Measurements from ENCODE around the gene CLDN6. TPM values are rescaled to one million over a fixed set of nuclear protein-coding genes. Genes with fewer than 3 reads are reported as not detected.

Gene CLDN6
- total and polyA plus RNA-seq, 9 of the 15 experiments (the other 6 are each of a cell fraction or from before 2014, with no cell fraction given), result 0.22 to 0.75 (median 0.38) TPM; not detected in 3

- H3K9ac ChIP-seq (ENCODE audit: insufficient read depth in 1 of 2, low read depth in 2 of 2, low read length in 2 of 2), result peak overlapping the region; percentile 22 to 81; a peak in 2 of 4 replicates
- ChIA-PET POLR2A (interaction anchor here (1.2 kb wide), 1 partner anchor 9 kb away, joined by 3 read pairs; no protein-coding TSS in a partner anchor), CTCF (ENCODE audit: low intra/inter-chr PET ratio) (no interaction called here)
- no peak for DNase-seq (ENCODE audit: extremely low read depth in 1 of 4, low spot score in 3 of 4)
- FAIRE-seq, result no peak
- peaks cover 17 to 97% of the 10 kb centered on the region in 2 experiments for H3K4me1 ChIP-seq (replicated peaks in 1 of 2; ENCODE audit: control insufficient read depth in 2 of 2, insufficient read depth in 2 of 2, low read length in 2 of 2)
- intact Hi-C loops (cut with micrococcal nuclease) (loop anchor here (2.0 to 10.0 kb wide), 2 partner anchors 15 to 57 kb away; partner anchors contain the start of genes HCFC1R1, THOC6 and TNFRSF12A), in situ Hi-C loops (cut with MboI) (no loop called here)
- no peaks in the 10 kb centered on the region for H3K27me3 ChIP-seq (ENCODE audit: control insufficient read depth in 2 of 2, insufficient read depth in 2 of 2, low read length in 2 of 2)
- H3K9me1 ChIP-seq (ENCODE audit: control insufficient read depth, insufficient read depth, low read length), result peaks cover 3% of the 10 kb centered on the region
- H3K27ac ChIP-seq (ENCODE audit: extremely low read depth, low read depth, low read length), result peak overlapping the region; percentile 53
- BruUV-seq (replicated peaks), result no TSS peak
- peaks cover 24% of the 10 kb centered on the region for H4K20me1 ChIP-seq (replicated peaks; ENCODE audit: control insufficient read depth, insufficient read depth, low read length)
- no peak for ATAC-seq
- H3K4me3 ChIP-seq, result no peak overlapping the region
- H3K79me2 ChIP-seq (ENCODE audit: control insufficient read depth, insufficient read depth, low read length), result peaks cover 22% of the 10 kb centered on the region
- no peaks in the 10 kb centered on the region for H3K9me3 ChIP-seq (replicated peaks; ENCODE audit: control insufficient read depth, insufficient read depth, low read depth, low read length)
- H3K36me3 ChIP-seq (ENCODE audit: control insufficient read depth, insufficient read depth, low read length), result peaks cover 23% of the 10 kb centered on the region; the same call in 2 of the 3 replicates
- WGBS (ENCODE audit: insufficient coverage, low coverage, missing lambda C conversion rate), result 95% methylated on average over 18 of the region's 33 CpGs
- no peak overlapping the region for H3K4me2 ChIP-seq (ENCODE audit: insufficient read depth, low read length)
- TF ChIP-seq RBFOX2 (IDR thresholded peaks at IDR 0.05; ENCODE audit: low read depth, low read length) (0 out of 2 replicates have a peak, but pooled peaks have one; percentile 17), POLR2G (IDR thresholded peaks at IDR 0.05; ENCODE audit: low read depth, low read length) (peak; percentile 54), MED1 (CRISPR knock-in tag; IDR thresholded peaks at IDR 0.05; ENCODE audit: borderline replicate concordance) (no peak), PCBP1 (IDR thresholded peaks at IDR 0.05; ENCODE audit: low read depth, low read length, poor library complexity, severe bottlenecking) (peak; percentile 12), ATF4 (CRISPR knock-in tag; IDR thresholded peaks at IDR 0.05) (no peak), ASH1L (IDR thresholded peaks at IDR 0.05; ENCODE audit: borderline replicate concordance, low read depth, partially characterized antibody) (no peak), SOX6 (IDR thresholded peaks at IDR 0.05) (no peak)
- no peak overlapping the region for H2AFZ ChIP-seq (ENCODE audit: low read depth, low read length)
Measured at GRCh38 chr16:2967721-2968161, 50.2 kb downstream of the CLDN6 start.

Data from K562 (cell line).